Measurements from ENCODE around the gene LATS2.

- TF ChIP-seq CTCF (IDR thresholded peaks at IDR 0.05) (no peak), POLR2A (IDR thresholded peaks at IDR 0.05) (no peak)
Measured at GRCh38 chr13:21063031-21063430, 1.6 kb upstream of the LATS2 start.
